Measurements from ENCODE around the gene AVPR1B. TPM values are rescaled to one million over a fixed set of nuclear protein-coding genes. Genes with fewer than 3 reads are reported as not detected.

The AVPR1B gene
- total RNA-seq, 2 experiments from 2014 or later = not detected

DNA sequence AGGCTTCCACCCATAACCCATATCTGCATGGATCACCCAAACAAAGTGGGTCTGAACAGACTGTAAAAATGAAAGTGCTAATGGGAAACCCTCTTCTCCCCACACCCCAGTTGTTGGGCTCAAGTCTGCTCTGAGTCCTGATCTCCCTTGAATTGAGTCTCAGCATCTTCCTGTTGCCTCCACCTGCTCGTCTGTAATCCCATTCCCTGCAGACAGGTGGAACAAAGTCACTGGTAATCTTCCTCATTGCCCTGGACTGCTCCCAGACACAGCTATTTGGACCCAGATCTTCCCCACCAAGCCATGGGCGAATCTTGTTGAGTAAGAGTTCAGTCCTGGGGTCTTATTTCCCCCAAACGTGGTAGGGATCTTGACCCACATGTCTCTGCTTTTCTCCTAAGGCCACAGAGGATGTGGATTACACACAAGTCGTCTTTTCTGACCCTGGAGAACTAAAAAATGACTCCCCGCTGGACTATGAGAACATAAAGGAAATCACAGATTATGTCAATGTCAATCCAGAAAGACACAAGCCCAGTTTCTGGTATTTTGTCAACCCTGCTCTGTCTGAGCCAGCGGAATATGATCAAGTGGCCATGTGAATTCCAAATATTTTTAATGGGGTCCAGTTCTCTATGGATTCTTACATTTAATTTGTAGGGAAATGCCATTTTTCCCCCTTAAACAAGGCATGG, 15.7 kb downstream of the AVPR1B start:
- H3K27me3 Mint-ChIP-seq = peaks cover 12% of the 10 kb centered on the region
- no peaks in the 10 kb centered on the region for H3K36me3 Mint-ChIP-seq (ENCODE audit: low read depth)
- H3K4me3 Mint-ChIP-seq = no peak overlapping the region
- H3K4me1 Mint-ChIP-seq (ENCODE audit: low read depth) = no peaks in the 10 kb centered on the region
- ChIA-PET CTCF (interaction anchor here (1.5 to 12.8 kb wide), 4 partner anchors 9 to 124 kb away, joined by 6 to 236 read pairs (median 12); no protein-coding TSS in a partner anchor), POLR2A (no interaction called here)
- H3K27ac Mint-ChIP-seq = no peak overlapping the region
- no peaks in the 10 kb centered on the region for H3K9me3 Mint-ChIP-seq
- intact Hi-C loops (cut with micrococcal nuclease) = no loop called here
- no peak for ATAC-seq
- DNase-seq = no peak
- TF ChIP-seq, protein P1, sequence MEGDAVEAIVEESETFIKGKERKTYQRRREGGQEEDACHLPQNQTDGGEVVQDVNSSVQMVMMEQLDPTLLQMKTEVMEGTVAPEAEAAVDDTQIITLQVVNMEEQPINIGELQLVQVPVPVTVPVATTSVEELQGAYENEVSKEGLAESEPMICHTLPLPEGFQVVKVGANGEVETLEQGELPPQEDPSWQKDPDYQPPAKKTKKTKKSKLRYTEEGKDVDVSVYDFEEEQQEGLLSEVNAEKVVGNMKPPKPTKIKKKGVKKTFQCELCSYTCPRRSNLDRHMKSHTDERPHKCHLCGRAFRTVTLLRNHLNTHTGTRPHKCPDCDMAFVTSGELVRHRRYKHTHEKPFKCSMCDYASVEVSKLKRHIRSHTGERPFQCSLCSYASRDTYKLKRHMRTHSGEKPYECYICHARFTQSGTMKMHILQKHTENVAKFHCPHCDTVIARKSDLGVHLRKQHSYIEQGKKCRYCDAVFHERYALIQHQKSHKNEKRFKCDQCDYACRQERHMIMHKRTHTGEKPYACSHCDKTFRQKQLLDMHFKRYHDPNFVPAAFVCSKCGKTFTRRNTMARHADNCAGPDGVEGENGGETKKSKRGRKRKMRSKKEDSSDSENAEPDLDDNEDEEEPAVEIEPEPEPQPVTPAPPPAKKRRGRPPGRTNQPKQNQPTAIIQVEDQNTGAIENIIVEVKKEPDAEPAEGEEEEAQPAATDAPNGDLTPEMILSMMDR (IDR thresholded peaks at IDR 0.05) = no peak

DNA sequence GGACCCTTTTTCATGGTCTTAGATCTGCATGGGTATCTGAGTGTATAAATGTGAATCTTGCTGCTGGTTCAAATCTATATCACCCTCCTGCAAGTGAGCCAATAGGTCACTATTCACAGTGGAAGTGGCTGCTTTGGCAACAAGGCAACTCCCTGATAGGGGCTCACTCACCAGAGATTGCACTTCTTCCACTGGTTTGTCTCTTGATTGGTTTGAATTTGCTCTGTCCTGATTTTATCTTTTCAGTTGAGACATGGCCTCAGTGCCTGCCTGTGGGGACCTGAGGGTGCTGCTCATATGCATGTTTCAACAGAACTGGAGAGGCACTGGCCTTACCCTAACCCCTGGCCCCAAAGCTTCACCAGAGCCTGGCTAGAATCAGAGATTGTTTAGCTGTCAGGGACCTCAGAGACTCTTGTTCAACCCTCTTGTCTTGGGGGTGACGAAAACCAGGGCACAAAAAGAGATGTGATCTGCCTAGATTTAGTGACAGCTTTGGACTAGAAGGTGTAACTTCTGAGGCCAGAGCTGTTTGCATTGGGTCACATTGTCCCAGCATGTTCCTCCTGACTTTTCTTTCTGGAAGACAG, 16.9 kb downstream of the AVPR1B start:
- Mint-ChIP-seq H3K9me3 (no peaks in the 10 kb centered on the region), H3K36me3 (ENCODE audit: low read depth) (no peaks in the 10 kb centered on the region), H3K27me3 (peaks cover 12% of the 10 kb centered on the region), H3K4me1 (ENCODE audit: low read depth) (no peaks in the 10 kb centered on the region), H3K27ac (no peak overlapping the region), H3K4me3 (no peak overlapping the region)
- ATAC-seq = no peak
- intact Hi-C loops (cut with micrococcal nuclease) = no loop called here
- TF ChIP-seq, protein P1 (IDR thresholded peaks at IDR 0.05) = no peak
- ChIA-PET CTCF (interaction anchor here (1.0 to 12.8 kb wide), 3 partner anchors 69 to 123 kb away, joined by 3 to 236 read pairs (median 16); no protein-coding TSS in a partner anchor), POLR2A (no interaction called here)
- no peak for DNase-seq

DNA sequence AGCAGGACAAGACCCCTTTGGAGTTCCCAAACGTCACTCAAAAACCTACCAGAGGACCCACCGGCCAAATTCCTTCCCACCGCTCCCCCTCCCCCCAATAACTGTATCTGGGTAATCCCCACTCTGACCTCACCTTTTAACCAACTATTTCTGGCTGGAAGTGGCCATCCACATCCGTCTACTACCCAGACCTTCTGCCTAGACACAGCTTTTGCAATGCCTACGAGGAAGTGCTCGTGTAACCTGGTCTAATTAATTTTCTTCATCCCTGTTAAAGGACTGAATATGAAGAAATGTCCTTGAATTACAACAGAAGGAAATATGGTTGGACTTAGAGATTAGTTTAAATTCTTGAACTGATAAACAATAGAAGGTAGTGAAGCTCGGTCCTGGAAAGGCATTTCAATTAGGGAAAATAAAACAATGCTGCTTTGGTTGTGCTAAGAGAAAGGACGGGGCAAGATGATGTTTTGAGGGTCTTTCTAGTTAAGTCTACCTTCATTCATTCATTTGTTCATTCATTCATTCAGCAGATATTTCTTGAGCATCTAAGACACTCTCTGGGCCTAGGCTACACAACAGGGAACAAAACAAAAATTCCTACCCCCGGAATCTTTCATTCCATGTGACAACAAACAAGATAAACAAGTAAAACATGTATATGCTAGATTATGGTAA, 18.8 kb downstream of the AVPR1B start:
- intact Hi-C loops (cut with micrococcal nuclease) = no loop called here
- no peak overlapping the region for H3K27ac Mint-ChIP-seq
- DNase-seq (no peak), ATAC-seq (no peak)
- H3K27me3 Mint-ChIP-seq = peaks cover 17% of the 10 kb centered on the region
- no peaks in the 10 kb centered on the region for H3K36me3 Mint-ChIP-seq (ENCODE audit: low read depth)
- H3K4me1 Mint-ChIP-seq (ENCODE audit: low read depth) = no peaks in the 10 kb centered on the region
- no peaks in the 10 kb centered on the region for H3K9me3 Mint-ChIP-seq
- CTCF ChIA-PET = interaction anchor here (0.8 to 1.8 kb wide), 3 partner anchors 7 to 121 kb away, joined by 3 to 6 read pairs (median 5); no protein-coding TSS in a partner anchor
- H3K4me3 Mint-ChIP-seq = no peak overlapping the region
- TF ChIP-seq, protein P1 (IDR thresholded peaks at IDR 0.05) = no peak
- POLR2A ChIA-PET = no interaction called here

DNA sequence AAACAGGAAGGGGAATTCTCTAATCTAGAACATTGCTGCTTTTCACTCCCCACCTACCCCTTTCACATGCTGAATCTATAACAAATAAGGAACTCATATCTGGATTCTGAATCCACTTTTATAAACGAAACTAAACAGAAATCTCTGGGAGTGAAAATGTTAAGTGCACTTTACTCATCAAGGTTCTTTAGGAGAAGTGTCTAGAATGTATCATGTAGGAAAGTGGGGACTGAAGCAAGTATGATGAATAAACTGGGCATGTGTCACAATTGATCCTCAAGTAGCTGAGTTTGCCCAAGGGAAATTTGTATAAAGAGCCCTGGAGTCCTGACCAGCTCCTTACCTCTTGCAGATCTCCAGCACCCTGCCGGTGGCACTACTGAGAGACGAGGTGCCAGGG, 19.8 kb downstream of the AVPR1B start:
- H3K27ac Mint-ChIP-seq = no peak overlapping the region
- H3K27me3 Mint-ChIP-seq = peaks cover 17% of the 10 kb centered on the region
- no peaks in the 10 kb centered on the region for H3K36me3 Mint-ChIP-seq (ENCODE audit: low read depth)
- TF ChIP-seq, protein P1 (IDR thresholded peaks at IDR 0.05) = no peak
- DNase-seq (no peak), ATAC-seq (no peak)
- POLR2A ChIA-PET = no interaction called here
- no peak overlapping the region for H3K4me3 Mint-ChIP-seq
- H3K9me3 Mint-ChIP-seq = no peaks in the 10 kb centered on the region
- CTCF ChIA-PET = interaction anchor here (1.1 to 1.8 kb wide), 3 partner anchors 8 to 67 kb away, joined by 3 to 6 read pairs (median 5); no protein-coding TSS in a partner anchor
- no peaks in the 10 kb centered on the region for H3K4me1 Mint-ChIP-seq (ENCODE audit: low read depth)
- intact Hi-C loops (cut with micrococcal nuclease) = no loop called here
